ENCODE results near the gene MOCS3.

- TF ChIP-seq CTCF (IDR thresholded peaks at IDR 0.05) (no peak), POLR2AphosphoS5 (IDR thresholded peaks at IDR 0.05) (no peak), POLR2A (IDR thresholded peaks at IDR 0.05) (no peak)
Observed at GRCh38 chr20:50967586-50967985, 9.0 kb downstream of the MOCS3 start.
